ENCODE data around the gene PAF1. TPM values are rescaled to one million over a fixed set of nuclear protein-coding genes. Genes with fewer than 3 reads are reported as not detected.

The PAF1 gene
- polyA plus RNA-seq, 2 of the 4 experiments (the other 2 are of a cell fraction), result 103 to 110 TPM

- TF ChIP-seq E2F6 (IDR thresholded peaks at IDR 0.05; ENCODE audit: borderline replicate concordance, low read depth) (peak; percentile 75; the same call in 1 of the 2 replicates), BCL3 (IDR thresholded peaks at IDR 0.05) (no peak; the same call in 2 of the 3 replicates), JUN (IDR thresholded peaks at IDR 0.05) (peak; percentile 86 to 98; a peak in 4 of 5 replicates), TFCP2L1 (CRISPR knock-in tag; IDR thresholded peaks at IDR 0.05) (peak; percentile 97), EHMT2 (IDR thresholded peaks at IDR 0.05; ENCODE audit: low read depth) (no peak), FOSL2 (IDR thresholded peaks at IDR 0.05) (peak; percentile 82), FOSL2 (CRISPR knock-in tag; IDR thresholded peaks at IDR 0.05) (peak; percentile 100), JUNB (IDR thresholded peaks at IDR 0.05) (peak; percentile 87)
Observed at GRCh38 chr19:39403331-39404312, 12.7 kb upstream of the PAF1 start (continued).

- 3% methylated on average over 54 of the region's 59 CpGs for WGBS (ENCODE audit: missing lambda C conversion rate)
- Histone ChIP-seq H3K4me3 (peak overlapping the region; percentile 43), H3K4me1 (peaks cover 82% of the 10 kb centered on the region), H3K4me2 (peak overlapping the region; percentile 95), H3K9me3 (no peaks in the 10 kb centered on the region), H3K27ac (peak overlapping the region; percentile 94 to 99)
- peak; percentile 75 to 91 for DNase-seq (ENCODE audit: low read depth in 1 of 2, low spot score in 1 of 2)
- peak; percentile 5 to 25 for ATAC-seq
- ChIA-PET CTCF (interaction anchor here (1.0 to 21.4 kb wide), 9 partner anchors 8 to 1169 kb away, joined by 3 to 484 read pairs (median 6); partner anchors contain the start of genes EID2, MED29, MRPS12 and PAF1), POLR2A (interaction anchor here (0.5 to 9.4 kb wide), 9 partner anchors 8 to 61 kb away, joined by 3 to 140 read pairs (median 7); partner anchors contain the start of genes MED29, PAF1, PLEKHG2 and RPS16)
- FAIRE-seq, result no peak
- TF ChIP-seq ZFP36 (IDR thresholded peaks at IDR 0.05; ENCODE audit: borderline replicate concordance, partially characterized antibody) (no peak), EHMT2 (IDR thresholded peaks at IDR 0.05; ENCODE audit: low read depth) (no peak), ZSCAN20 (CRISPR knock-in tag; IDR thresholded peaks at IDR 0.05) (peak; percentile 61), REST (IDR thresholded peaks at IDR 0.05) (no peak), CTCF (IDR thresholded peaks at IDR 0.05) (no peak), CBX8 (IDR thresholded peaks at IDR 0.05) (no peak), MYC (IDR thresholded peaks at IDR 0.05; ENCODE audit: borderline replicate concordance, low read length) (peak; percentile 94), SMC3 (IDR thresholded peaks at IDR 0.05) (0 out of 3 replicates have a peak, but pooled peaks have one; percentile 14), MAFK (IDR thresholded peaks at IDR 0.05; ENCODE audit: partially characterized antibody) (no peak), NFE2L2 (conservative IDR thresholded peaks at IDR 0.05; ENCODE audit: low read length) (no peak), PBX3 (IDR thresholded peaks at IDR 0.05) (0 out of 2 replicates have a peak, but pooled peaks have one; percentile 12), ZC3H11A (IDR thresholded peaks at IDR 0.05) (no peak), HES2 (IDR thresholded peaks at IDR 0.05) (no peak), POLR2AphosphoS2 (conservative IDR thresholded peaks at IDR 0.05; ENCODE audit: low read length) (no peak), RCOR1 (IDR thresholded peaks at IDR 0.05; ENCODE audit: low read depth, low read length) (no peak), RARB (CRISPR knock-in tag; IDR thresholded peaks at IDR 0.05) (peak; percentile 61), HOXB13 (CRISPR knock-in tag; IDR thresholded peaks at IDR 0.05; ENCODE audit: low read depth) (peak; percentile 98), HDAC2 (IDR thresholded peaks at IDR 0.05) (no peak), FOSB (CRISPR knock-in tag; IDR thresholded peaks at IDR 0.05) (peak; percentile 86), KDM1A (IDR thresholded peaks at IDR 0.05; ENCODE audit: low read depth) (peak; percentile 98)
Observed at GRCh38 chr19:39402346-39403300, 11.7 kb upstream of the PAF1 start.
